DMS 273 (cell line): Measurements from ENCODE around the gene CCL21.

Experiments used
- DNase-seq: peaks from one replicate; lab custom pipeline; 2025; ENCODE audit not compliant: unreplicated experiment; lab: John Stamatoyannopoulos, UW

Gene CCL21

DNA sequence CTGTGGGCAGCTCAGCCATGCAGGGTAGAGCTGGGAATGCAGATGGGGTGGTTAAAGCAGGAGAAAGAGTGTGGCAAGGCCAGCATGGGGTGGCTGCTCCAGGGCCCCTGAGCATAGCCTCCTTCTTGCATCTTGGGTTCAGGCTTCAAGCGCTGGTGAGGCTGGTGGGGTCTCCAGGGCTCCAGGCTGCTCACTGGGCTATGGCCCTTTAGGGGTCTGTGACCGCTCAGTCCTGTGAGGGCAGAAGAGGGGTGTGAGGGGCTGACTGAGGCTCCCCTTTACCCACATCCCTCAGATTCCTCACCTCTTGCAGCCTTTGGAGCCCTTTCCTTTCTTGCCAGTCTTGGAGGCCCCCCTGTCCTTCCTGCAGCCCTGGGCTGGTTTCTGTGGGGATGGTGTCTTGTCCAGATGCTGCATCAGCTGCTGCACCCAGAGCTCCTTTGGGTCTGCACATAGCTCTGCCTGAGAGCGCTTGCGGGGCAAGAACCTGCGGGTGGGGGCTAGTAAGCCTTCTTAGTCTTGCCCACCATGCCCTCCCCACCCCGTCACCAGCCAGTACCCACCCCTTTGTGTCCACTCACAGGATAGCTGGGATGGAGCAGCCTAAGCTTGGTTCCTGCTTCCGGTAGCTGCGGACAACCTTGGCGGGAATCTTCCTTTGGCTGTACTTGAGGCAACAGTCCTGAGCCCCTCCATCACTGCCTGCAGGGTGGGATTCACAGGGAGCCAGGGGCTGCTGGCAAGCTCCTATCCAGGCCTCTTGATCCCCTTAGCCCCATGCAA, 549 bp downstream of the CCL21 start:
- no peak for DNase-seq

DNA sequence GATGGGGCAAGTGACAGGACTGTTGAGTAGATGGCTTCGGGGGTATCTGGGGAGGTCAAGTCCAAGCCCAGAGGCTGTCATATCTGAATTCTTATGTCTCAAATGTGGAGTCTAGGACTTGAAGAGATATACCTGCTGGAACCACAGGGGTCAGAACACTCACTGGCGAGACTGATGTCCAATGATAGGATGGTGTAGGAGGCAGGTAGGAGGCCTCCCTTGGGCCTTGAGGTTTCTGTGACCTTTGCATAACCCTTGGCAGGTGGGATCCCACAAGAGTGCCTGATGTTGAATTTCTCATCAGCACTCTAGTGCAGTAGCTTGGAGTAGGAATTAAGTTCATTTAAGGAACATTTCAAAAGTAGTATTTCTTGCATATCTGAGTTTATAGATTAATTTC, 2.8 kb downstream of the CCL21 start:
- DNase-seq, result no peak

DNA sequence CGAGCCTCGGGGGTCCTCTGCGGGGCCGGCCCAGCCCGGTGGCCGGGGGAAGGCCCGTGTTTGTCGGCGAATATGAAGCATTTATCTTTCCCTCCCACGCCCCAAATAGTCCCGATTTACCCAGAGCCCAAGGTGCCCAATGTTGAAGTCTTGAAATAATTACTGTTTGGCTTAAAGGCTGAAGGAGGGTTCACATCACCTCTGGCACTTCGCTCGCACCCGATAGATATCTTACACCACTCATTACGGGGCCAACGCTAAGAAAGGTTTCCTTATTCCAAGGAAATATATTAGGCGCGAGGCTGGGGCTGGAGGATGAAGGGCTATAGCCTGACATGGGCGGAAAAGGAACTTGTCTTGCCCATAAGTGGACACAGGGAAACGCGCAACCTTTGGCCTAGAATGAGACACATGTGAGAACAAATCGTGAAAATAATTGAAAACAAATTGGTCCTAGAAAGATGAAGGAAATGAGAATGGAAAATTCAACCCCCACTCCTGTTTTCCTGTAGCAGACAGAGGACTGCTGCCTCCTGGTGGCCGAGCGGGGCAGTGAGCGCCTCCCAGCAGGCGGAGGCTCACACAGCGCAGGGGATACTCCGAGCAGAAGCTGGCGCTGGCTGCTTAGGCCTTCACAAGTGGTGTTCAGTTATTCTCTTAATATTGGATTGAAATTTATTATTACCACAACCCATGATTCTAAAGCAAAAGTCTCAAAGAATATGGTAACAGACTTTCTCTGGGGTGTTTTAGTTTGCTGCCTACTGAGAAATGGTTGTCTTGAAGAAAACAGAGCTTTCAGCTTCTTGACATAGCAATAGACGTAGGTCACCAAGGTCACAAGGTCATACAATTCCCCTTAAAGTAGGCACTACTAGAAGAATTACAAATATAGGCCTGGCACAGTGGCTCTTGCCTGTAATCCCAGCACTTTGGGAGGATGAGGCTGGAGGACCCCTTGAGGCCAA, 7.9 kb downstream of the CCL21 start:
- DNase-seq, result peak; percentile 86

DNA sequence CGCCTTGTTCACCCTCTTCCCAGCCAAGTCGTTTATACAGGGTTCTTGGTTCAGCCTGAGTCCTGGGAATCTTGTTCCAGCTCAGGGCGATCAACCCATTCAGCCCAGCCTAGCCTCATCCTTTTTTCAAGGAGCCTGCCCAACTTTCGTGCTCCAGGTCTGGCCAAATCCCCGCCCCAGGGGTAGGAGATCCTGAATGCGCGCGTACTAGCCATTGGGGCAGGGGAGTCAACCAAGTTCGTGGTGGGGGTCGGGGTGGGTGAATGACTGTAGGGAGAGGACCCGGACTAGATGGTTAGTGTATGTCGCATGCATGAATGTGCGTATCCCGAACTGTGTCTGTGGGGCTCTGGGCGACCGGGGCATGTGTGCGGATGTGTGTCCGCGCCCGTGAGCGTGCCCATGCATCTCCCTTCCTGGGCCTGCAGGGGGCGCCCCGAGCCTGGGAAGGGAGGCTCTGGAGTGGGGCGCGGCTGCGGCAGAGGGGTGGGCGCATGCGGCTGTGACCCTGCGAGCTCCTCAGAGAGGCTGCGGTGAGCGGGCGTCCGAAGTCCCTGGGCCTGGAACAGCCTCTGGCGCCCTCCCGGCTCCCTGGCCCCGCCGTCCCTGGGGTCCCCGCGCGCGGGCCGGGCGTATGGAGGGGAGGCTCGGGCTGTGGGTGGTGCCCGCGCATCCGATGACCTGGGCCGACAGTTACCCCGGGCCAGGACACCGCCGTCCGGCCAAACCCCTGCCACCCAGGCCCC, 8.7 kb downstream of the CCL21 start:
- DNase-seq, result peak; percentile 89

DNA sequence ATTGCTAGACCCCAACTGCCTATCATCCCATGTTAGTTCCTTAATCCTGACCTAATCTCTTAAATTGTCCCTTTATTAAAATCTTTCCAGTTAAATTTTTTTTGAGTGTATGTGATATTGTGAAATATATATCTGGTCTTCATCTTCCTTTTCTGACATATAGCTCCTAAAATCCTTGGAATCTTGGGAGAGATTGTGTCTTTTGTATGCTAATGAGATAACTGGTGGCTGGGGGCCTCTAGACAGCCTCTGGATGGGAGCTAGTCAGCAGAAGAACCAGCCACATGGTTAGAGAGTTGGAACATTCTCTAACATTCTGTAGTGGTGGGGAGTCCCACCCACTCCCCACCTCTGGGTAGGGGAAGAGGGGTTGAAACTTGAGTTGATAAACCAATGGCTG, 15.1 kb downstream of the CCL21 start:
- DNase-seq, result no peak

DNA sequence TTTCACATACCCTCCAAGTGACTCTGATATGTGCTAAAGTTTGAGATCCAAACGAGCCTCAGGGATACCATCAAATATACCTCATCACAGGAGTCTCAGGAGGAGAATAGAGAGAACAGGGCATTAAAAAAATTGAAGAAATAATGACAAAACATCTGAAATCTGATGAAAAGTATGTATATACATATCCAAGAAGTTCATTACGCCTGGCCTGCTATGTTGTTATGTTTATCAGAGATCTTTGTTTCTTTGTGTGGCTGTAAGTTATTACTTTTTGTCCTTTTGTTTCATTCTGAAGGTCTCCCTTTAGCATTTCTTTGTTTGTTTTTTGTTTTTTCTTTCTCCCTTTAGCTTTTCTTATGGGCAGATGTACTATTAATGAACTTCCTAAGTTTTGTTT, 16.4 kb downstream of the CCL21 start:
- no peak for DNase-seq

DNA sequence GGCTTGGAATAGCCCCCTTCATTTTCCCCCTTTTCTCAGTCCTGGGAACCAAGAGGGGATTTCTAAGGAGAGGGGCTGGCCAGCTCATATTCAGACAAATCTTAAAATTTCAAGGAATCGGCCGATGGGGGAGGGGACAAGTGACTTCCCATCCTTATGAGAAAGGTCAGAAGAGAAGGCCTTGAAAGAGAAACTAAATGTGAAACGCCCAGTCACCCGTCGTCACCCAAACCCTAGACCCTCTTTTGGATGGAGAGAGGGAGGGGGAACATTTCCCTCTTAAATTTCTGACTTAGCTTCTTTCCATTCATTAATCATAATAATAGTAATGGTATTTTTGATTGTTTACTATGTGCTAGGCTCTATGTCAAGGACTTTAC, 18.0 kb downstream of the CCL21 start:
- DNase-seq, result no peak

DNA sequence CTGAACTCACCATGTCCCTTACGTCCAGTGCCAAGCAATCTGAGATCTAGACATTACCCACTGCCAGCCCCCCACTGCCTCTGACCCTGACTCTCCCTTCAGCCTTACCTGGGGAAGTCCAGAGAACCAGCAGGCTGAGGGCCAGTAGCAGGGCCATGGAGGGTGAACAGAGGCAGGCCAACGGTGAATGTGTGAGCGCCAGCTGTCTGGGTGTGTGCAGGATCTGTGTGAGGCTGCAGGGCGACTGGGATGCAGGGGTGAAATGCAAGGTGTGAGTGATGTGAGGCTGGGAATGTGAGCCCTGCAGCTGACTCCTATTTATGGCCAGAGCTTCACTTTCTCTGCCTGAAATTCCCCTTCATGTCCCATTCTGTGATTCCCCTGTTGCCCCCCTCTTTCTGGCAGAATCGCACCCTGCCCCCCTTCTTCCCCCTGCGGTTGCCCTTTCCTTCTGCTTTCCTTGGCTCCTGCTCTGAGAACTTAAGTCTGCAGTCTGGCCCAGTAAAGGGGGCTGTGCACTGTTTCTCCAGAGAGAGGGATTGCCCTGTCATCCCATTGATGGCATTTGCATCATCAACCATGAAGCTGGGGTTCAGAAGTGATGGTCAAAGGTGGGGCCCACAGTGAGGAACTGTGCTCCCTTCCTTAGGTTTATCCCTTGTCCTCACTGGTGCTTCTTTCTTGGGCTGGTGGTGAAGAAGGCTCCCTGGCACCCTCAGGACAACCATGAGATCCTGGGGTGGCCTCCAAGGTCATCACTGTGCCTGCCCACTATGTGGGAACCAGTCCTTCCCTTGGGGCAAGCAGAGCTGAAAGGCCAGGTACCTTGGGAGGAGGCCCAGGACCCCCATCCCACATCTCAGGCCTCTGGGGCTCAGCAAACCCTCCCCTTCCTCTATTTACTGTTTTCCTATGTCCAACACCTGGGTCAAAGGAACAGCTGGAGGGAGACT, 18.7 kb downstream of the CCL21 start, which contains the start of gene CCL19:
CCL19 (minus strand) TSS at position 294 of the 953 bp plus-strand sequence; CDS start at position 157, 137 bp downstream.
- no peak for DNase-seq

DNA sequence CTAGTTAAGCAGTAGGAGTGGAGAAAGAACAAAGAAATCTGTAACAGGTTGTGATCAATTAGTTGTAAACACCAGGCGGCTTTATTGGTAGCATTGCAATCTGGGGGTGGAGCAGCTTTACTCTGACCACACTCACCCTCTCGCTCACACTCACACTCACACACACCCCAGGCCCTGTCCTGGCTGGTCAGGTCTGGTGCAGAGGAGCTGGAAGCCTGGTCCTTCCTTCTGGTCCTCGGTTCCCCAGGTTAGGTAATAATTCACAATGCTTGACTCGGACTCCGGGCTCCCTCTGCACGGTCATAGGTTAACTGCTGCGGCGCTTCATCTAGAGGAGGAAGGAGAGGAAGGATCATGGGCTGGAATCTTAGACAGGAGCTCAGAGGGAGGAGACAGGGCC, 20.4 kb downstream of the CCL21 start:
- DNase-seq, result no peak

DNA sequence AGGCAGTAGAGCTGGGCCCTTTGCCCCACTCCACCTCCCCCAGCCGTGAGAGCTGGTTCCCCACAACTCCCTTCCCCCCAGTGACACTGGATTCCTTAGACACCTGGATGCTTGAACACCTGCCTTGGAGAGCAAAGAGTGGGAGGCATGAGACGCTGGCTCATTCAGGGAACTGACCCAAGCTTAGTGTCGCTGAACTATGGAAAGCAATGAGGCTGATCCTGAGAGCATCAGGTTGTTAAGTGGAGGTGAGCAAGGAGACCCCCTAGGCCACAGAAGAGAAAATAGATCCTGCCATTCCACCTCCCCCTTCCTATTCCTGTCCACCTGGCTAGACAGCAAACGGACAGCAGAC, 20.8 kb downstream of the CCL21 start:
- no peak for DNase-seq

DNA sequence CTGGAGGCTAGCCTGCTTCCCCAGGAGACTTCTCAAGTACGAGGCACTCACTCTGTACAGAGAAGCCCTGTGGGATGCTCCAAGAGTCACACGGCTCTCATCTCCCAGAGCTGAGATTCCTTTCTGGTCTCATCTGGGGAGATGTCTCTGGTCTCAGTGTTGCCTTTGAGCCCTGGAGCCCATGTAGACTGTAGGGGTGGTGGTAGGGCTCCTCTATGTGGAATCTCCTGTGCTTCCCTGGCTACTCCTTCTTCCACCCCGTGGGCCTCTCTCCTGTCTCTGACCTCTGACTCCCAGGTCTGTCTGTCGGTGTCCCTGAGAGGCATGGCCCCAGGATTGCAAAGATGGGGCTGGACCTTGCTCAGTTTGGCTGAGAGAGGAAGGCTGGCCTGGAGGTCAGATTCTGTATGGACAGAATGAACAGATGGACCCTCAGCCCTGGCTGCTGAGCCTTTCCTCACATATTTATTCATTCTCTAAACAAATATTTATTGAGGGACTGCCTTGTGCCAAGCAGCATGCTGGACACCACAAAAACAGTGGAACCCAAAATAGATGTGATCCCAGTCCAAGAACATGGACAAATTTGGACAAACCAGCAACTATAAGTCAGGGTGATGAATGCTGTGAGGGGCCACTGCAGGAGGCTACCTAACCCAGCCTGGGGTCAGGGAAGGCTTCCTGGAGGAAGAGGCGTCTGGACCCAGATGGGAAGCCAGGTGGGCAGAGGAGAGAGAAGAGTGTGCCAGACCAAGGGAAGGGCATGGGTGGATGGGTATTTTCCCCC, 21.4 kb downstream of the CCL21 start:
- no peak for DNase-seq

DNA sequence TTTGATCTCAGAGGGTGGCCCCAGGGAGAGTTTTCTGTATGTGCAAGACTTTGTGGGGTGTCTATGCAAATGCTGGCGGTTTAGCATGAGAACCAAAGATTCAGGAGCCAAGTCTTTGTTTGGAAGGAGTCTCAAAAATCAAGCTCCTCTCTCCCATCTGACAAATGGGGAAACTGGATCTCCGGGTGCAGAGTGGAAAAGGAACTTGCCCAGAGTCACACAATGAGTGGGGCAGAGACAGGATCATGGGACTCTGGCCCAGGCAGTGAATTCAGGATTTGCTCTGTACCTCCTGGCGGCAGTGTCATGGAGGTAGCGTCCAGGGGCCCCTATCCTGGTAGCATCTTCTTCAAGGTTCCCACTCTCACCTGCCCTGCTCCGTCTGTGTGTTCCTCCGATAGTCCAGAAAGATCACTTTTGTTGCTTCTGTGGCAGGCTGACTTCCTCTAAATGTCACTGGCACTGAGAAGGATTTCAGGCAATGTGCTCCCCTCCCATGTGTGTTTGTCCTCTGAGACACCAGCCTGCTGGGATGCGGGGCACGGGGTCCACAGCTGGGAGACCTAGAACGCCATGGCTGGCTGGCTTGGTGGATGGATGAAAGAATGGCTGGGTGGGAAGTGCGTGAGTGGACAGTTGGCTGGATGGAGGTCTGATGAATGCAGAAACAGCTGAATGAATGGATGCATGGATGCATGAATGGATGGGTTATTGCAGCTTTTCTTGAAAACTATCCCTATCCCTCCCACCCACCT, 22.5 kb downstream of the CCL21 start:
- DNase-seq, result no peak

DNA sequence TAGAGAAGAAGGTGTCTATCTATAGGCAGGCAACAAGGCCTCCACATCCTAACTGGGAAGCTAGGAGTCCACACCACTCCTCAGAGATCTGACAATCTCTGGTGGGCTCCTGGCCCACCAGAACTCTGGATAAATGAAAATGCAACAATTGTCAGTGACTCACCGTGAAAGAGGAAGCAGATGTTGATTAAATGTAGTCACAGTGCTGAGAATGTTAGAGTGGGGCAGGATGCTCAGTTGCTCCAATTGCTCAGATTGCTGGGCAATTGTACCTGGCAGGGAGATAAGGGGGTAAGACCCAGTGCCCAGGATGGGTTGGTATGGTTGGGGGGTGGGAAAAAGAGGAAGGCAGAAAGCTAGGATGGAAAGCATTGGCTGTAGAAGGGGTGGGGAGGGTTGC, 23.2 kb downstream of the CCL21 start:
- DNase-seq, result no peak

DNA sequence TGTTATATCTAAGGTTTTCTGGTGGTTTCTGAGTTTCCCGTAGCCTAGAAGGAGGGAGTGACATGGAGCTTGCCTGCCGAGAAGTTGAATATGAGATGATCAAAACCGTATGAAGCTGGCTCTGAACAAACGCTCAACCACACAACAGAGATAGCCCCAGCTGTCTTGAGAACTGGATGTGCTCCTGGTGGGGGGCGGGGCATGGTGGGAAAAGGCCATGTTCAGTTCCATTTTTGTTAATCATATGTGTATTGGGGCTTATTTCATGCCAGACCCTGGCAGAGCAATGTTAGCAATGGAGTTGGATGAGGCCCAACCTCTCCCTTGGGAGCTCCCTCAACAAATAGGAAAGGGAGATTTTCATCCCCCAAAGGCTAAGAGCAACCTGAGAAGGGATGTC, 23.7 kb downstream of the CCL21 start:
- no peak for DNase-seq

DNA sequence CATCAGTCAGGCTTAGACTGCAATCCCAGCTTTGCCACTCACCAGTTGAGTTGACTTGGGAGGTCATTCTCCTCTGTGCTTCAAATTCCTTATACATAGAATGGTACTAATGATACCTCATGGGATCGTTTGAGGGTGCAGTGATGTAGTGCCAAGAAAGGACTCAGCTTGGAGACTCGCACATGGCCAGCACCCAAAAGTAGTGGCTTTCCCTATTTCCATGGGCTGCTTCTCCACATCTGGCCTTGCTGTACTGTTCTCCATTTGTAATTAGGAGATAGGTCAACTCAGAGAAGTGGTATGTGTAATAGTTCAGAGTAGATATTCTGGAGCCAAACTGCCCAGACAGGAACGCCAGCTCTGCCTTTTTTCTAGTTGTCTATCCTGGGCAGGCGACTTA, 24.3 kb downstream of the CCL21 start:
- no peak for DNase-seq

DNA sequence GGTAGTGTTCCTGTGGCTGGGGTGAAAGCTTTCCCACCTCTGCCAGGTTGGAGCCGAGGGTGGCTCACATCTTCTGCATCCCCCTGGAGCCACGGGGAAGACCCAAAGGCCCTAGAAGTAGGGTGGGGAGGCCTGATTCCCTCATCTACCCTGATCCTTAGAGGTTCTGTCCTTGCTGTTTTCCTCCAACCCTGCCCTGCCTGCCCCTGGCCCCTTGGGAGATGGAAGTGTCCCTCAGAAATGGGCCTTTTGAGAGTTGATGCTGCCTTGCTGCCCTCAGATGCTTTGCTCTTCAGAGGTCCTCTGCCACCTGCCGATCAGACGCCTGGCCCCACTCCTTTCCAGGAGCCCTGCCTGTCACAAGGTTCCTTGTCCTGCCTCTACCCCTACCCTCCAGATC, 25.1 kb downstream of the CCL21 start:
- DNase-seq, result no peak

DNA sequence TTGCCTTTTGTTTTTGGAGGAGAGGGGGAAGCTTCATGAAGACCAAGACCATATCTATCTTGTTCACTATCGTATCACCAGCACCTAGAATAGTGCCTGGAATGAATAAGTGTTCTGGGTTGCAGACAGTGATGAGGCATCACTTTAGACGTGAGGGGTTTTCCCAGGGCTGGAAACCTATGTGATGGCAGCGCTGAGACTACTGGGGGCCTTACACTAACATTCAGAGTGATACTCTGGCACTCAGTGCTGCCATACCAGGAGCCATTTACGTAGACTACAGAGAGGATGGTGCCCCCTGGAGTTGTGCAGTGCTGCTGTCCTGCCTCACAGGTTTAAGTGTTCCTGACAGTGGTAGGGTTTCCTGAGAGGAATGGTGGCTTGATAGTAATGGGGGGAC, 25.8 kb downstream of the CCL21 start:
- DNase-seq, result no peak

DNA sequence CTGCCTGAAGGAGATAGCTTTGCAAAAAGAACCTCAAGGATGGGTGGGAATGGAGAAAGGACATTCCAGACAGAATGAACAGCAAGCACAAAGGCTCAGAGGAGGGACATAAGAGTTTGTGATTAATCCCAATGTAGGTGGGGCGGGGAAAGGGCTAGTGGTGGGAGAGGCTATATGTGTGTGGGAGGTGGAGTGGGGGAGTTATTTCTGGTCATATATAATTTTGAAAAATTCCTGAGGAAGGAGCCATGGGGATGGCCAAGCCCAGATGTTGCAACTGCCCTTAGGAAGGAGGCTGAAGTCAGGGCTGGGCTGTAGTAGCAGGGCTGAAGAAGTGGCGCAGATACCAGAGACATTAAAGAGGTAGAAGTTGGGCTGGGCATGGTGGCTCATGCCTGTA, 34.1 kb downstream of the CCL21 start:
- no peak for DNase-seq
